GM19324 (cell line): ENCODE measurements around the gene JAG1.

Experiments used
- ATAC-seq: cut with Tn5 transposase; IDR thresholded peaks from one replicate; pipeline ENCODE4 v1.9.1; 2021; ENCODE audit warnings: mild to moderate bottlenecking, moderate library complexity; ENCODE audit not compliant: unreplicated experiment, low FRiP score

The JAG1 gene

GRCh38 chr20:10669843-10670446 lies 3.9 kb downstream of the JAG1 start:
- no peak for ATAC-seq

GRCh38 chr20:10668677-10669368 lies 5.0 kb downstream of the JAG1 start:
- ATAC-seq, result no peak

- no peak for ATAC-seq
Observed at GRCh38 chr20:10667560-10668167, 6.1 kb downstream of the JAG1 start.

- no peak for ATAC-seq
Observed at GRCh38 chr20:10667077-10667401, 6.8 kb downstream of the JAG1 start.

- ATAC-seq, result no peak
Observed at GRCh38 chr20:10666221-10667076, 7.3 kb downstream of the JAG1 start.

GRCh38 chr20:10665791-10666190 lies 8.0 kb downstream of the JAG1 start:
- no peak for ATAC-seq

- ATAC-seq, result no peak
Observed at GRCh38 chr20:10665027-10665561, 8.7 kb downstream of the JAG1 start.

- no peak for ATAC-seq
Observed at GRCh38 chr20:10663756-10664155, 10.0 kb downstream of the JAG1 start.

- ATAC-seq, result no peak
Observed at GRCh38 chr20:10662661-10663458, 10.9 kb downstream of the JAG1 start.

GRCh38 chr20:10662151-10662550 lies 11.6 kb downstream of the JAG1 start:
- ATAC-seq, result no peak

GRCh38 chr20:10661261-10661660 lies 12.5 kb downstream of the JAG1 start:
- ATAC-seq, result no peak

GRCh38 chr20:10660661-10661060 lies 13.1 kb downstream of the JAG1 start:
- ATAC-seq, result no peak

GRCh38 chr20:10659651-10660601 lies 13.9 kb downstream of the JAG1 start:
- ATAC-seq, result no peak

- no peak for ATAC-seq
Observed at GRCh38 chr20:10658876-10659632, 14.7 kb downstream of the JAG1 start.

GRCh38 chr20:10658051-10658823 lies 15.6 kb downstream of the JAG1 start:
- ATAC-seq, result no peak

GRCh38 chr20:10657453-10657852 lies 16.3 kb downstream of the JAG1 start:
- ATAC-seq, result no peak
